Loucy (cell line): ENCODE data around the gene PDE4D.

Experiments
- CTCF ChIP-seq: fragments of 200-600 bp; sonication (generic); conservative IDR thresholded peaks from 2 replicates; pipeline ENCODE4 v1.5.1; 2014; ENCODE audit warnings: mild to moderate bottlenecking, antibody characterized with exemption, low read length
- EZH2phosphoT487 ChIP-seq: fragments of 200-600 bp; IDR thresholded peaks from 2 replicates; pipeline ENCODE4 v1.6.1; 2018; ENCODE audit warnings: antibody characterized with exemption, mild to moderate bottlenecking, moderate library complexity, borderline replicate concordance

- TF ChIP-seq CTCF (no peak), EZH2phosphoT487 (no peak)
Measured at GRCh38 chr5:59850766-59851165, 42.8 kb downstream of the PDE4D start.
